ENCODE data around the gene MACROD1. TPM values are rescaled to one million over a fixed set of nuclear protein-coding genes. Genes with fewer than 3 reads are reported as not detected.
A peak's percentile ranks its signal among the peaks of the same experiment; 100 is the strongest.

MACROD1 gene
- total and polyA plus RNA-seq, 2 of the 13 experiments (the other 11 are each of a cell fraction or from before 2014, with no cell fraction given), result 23.1 to 34.5 TPM

GRCh38 chr11:64007629-64008282, 158.2 kb downstream of the MACROD1 start (continued):
- no peak for TF ChIP-seq ZIK1 (CRISPR knock-in tag; IDR thresholded peaks at IDR 0.05; ENCODE audit: borderline replicate concordance, low read depth)
- no peak for TF ChIP-seq MAF1 (CRISPR knock-in tag; IDR thresholded peaks at IDR 0.05; ENCODE audit: borderline replicate concordance)
- TF ChIP-seq FOXA1 (IDR thresholded peaks at IDR 0.05), result no peak
- TF ChIP-seq FOXA1 (CRISPR knock-in tag; IDR thresholded peaks at IDR 0.05), result 0 out of 2 replicates have a peak, but pooled peaks have one; percentile 15
- TF ChIP-seq PRDM10 (CRISPR knock-in tag; IDR thresholded peaks at IDR 0.05; ENCODE audit: low read depth), result peak; percentile 57; the same call in 1 of the 2 replicates
- peak; percentile 52; the same call in 1 of the 2 replicates for TF ChIP-seq ZNF30 (CRISPR knock-in tag; IDR thresholded peaks at IDR 0.05)
- 0 out of 2 replicates have a peak, but pooled peaks have one; percentile 53 for TF ChIP-seq ZBTB39 (CRISPR knock-in tag; IDR thresholded peaks at IDR 0.05)
- peak; percentile 79; the same call in 1 of the 2 replicates for TF ChIP-seq ZBTB25 (CRISPR knock-in tag; IDR thresholded peaks at IDR 0.05)
- TF ChIP-seq SIX1 (CRISPR knock-in tag; IDR thresholded peaks at IDR 0.05; ENCODE audit: borderline replicate concordance), result no peak
- TF ChIP-seq ZFP37 (CRISPR knock-in tag; IDR thresholded peaks at IDR 0.05; ENCODE audit: borderline replicate concordance), result no peak
- no peak for TF ChIP-seq ZNF253 (CRISPR knock-in tag; IDR thresholded peaks at IDR 0.05; ENCODE audit: borderline replicate concordance)
- no peak for TF ChIP-seq CBX1 (IDR thresholded peaks at IDR 0.05; ENCODE audit: low read depth)
- TF ChIP-seq ZBTB33 (CRISPR knock-in tag; IDR thresholded peaks at IDR 0.05), result peak; percentile 35; the same call in 1 of the 2 replicates
- peak; percentile 80 for TF ChIP-seq BCL3 (CRISPR knock-in tag; IDR thresholded peaks at IDR 0.05)
- TF ChIP-seq KLF12 (CRISPR knock-in tag; IDR thresholded peaks at IDR 0.05; ENCODE audit: borderline replicate concordance), result no peak
- TF ChIP-seq GMEB2 (CRISPR knock-in tag; IDR thresholded peaks at IDR 0.05; ENCODE audit: low read depth), result no peak
- TF ChIP-seq ZMYM2 (CRISPR knock-in tag; IDR thresholded peaks at IDR 0.05), result peak; percentile 74

Measured in HepG2 (cell line).